Astrocyte (in vitro differentiated cells and primary cell): ENCODE data around the gene ZFYVE27.

Source experiments
- EZH2 ChIP-seq: IDR thresholded peaks from 2 replicates; pipeline ENCODE4 v1.6.1; 2012; ENCODE audit warnings: mild to moderate bottlenecking, low read length, inconsistent platforms; ENCODE audit not compliant: insufficient read depth
- TF ChIP-seq, protein P1 (sequence below): IDR thresholded peaks from 2 replicates; pipeline ENCODE4 v1.5.1; 2011; ENCODE audit warnings: low read depth, mild to moderate bottlenecking, inconsistent platforms, low read length, moderate library complexity; ENCODE audit not compliant: insufficient read depth

DNA sequence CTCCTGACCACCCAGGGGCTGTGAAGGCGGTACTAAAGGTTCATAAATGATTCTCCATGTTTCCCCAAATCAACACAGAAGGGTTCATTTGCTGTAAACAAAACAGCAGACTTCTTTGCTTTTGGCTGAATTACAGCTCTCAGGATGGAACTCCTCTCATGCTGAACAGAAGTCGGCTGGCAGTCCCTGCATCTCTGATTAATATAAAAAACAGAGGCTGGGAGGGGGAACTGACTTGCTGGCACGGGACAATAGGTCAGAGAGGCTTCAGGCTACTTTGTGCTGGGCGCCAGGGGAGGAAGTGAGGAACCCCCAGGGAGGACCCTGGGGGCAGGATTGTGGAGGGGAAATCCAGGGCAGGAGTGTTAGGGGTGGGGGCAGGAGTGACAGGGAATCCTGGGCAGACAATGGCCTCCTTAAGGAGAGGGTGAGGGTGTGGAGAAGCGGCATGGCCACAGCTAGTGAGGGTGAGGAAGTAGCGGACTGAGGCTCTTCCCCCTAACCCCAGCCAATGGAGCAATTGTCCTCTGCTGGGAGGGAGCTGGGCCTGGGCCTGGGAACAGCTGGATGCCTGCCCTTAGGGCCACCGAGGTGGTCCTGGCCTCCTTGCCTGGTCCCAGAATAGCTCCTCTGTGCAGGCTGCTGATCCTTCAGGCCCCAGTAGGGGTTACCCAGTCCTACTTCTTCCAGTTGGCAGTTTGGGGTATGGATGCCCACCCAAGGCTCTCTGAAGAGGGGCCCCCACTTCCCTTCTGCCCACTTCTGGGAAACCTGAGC lies 44.1 kb downstream of the ZFYVE27 start:
- TF ChIP-seq, protein P1, sequence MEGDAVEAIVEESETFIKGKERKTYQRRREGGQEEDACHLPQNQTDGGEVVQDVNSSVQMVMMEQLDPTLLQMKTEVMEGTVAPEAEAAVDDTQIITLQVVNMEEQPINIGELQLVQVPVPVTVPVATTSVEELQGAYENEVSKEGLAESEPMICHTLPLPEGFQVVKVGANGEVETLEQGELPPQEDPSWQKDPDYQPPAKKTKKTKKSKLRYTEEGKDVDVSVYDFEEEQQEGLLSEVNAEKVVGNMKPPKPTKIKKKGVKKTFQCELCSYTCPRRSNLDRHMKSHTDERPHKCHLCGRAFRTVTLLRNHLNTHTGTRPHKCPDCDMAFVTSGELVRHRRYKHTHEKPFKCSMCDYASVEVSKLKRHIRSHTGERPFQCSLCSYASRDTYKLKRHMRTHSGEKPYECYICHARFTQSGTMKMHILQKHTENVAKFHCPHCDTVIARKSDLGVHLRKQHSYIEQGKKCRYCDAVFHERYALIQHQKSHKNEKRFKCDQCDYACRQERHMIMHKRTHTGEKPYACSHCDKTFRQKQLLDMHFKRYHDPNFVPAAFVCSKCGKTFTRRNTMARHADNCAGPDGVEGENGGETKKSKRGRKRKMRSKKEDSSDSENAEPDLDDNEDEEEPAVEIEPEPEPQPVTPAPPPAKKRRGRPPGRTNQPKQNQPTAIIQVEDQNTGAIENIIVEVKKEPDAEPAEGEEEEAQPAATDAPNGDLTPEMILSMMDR = no peak
- TF ChIP-seq EZH2 = no peak
